ENCODE results near the gene THRA.

Gene THRA, protein sequence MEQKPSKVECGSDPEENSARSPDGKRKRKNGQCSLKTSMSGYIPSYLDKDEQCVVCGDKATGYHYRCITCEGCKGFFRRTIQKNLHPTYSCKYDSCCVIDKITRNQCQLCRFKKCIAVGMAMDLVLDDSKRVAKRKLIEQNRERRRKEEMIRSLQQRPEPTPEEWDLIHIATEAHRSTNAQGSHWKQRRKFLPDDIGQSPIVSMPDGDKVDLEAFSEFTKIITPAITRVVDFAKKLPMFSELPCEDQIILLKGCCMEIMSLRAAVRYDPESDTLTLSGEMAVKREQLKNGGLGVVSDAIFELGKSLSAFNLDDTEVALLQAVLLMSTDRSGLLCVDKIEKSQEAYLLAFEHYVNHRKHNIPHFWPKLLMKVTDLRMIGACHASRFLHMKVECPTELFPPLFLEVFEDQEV

GRCh38 chr17:40062329-40063186 lies at the start of gene THRA:
TSS of gene THRA (plus strand) at chr17:40062965. CDS start at chr17:40074489, 11,524 bp downstream.
- DNase-seq, result peak; percentile 55

DNA sequence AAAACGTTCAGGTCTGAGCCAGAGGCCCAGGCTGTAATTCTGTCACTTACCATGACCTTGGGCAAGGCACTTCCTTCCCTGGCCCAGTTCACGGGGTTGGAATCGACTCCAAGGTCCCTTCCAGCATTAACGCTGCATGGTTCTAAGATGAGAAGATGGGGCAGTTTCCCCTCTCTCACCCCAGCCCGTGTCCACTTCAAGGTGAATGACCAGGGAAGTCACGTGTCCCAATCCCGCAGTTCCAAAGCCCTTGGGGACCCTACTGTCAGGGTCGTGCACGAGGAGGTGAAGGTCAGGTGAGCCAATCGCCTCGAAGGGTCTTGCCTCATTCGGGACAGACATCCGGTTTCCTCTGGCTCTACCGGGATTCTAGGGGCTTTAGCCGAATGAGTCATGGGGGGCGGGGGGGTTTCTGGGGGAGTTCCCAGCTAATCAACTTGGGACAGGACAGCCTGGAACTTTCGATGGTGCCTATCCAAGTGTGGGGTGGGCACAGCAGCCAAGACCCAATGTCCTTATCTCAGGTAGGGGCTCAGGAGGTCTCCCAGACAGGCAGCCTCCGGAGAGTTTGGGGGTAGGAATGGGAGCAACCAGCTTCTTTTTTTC lies 48.3 kb upstream of the THRA start:
- DNase-seq, result no peak

DNA sequence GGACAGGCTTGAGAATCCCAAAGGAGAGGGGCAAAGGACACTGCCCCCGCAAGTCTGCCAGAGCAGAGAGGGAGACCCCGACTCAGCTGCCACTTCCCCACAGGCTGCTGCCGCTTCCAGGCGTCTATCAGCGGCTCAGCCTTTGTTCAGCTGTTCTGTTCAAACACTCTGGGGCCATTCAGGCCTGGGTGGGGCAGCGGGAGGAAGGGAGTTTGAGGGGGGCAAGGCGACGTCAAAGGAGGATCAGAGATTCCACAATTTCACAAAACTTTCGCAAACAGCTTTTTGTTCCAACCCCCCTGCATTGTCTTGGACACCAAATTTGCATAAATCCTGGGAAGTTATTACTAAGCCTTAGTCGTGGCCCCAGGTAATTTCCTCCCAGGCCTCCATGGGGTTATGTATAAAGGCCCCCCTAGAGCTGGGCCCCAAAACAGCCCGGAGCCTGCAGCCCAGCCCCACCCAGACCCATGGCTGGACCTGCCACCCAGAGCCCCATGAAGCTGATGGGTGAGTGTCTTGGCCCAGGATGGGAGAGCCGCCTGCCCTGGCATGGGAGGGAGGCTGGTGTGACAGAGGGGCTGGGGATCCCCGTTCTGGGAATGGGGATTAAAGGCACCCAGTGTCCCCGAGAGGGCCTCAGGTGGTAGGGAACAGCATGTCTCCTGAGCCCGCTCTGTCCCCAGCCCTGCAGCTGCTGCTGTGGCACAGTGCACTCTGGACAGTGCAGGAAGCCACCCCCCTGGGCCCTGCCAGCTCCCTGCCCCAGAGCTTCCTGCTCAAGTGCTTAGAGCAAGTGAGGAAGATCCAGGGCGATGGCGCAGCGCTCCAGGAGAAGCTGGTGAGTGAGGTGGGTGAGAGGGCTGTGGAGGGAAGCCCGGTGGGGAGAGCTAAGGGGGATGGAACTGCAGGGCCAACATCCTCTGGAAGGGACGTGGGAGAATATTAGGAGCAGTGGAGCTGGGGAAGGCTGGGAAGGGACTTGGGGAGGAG lies 47.5 kb upstream of the THRA start, which contains the start of gene CSF3:
Gene CSF3, plus strand, starts transcription at position 436 of the 993 bp plus-strand sequence. Its CDS starts 35 bp downstream, at position 471.
- peak; percentile 23 for DNase-seq

DNA sequence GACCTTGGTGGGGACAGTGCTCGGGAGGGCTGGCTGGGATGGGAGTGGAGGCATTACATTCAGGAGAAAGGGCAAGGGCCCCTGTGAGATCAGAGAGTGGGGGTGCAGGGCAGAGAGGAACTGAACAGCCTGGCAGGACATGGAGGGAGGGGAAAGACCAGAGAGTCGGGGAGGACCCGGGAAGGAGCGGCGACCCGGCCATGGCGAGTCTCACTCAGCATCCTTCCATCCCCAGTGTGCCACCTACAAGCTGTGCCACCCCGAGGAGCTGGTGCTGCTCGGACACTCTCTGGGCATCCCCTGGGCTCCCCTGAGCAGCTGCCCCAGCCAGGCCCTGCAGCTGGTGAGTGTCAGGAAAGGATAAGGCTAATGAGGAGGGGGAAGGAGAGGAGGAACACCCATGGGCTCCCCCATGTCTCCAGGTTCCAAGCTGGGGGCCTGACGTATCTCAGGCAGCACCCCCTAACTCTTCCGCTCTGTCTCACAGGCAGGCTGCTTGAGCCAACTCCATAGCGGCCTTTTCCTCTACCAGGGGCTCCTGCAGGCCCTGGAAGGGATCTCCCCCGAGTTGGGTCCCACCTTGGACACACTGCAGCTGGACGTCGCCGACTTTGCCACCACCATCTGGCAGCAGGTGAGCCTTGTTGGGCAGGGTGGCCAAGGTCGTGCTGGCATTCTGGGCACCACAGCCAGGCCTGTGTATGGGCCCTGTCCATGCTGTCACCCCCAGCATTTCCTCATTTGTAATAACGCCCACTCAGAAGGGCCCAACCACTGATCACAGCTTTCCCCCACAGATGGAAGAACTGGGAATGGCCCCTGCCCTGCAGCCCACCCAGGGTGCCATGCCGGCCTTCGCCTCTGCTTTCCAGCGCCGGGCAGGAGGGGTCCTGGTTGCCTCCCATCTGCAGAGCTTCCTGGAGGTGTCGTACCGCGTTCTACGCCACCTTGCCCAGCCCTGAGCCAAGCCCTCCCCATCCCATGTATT lies 46.5 kb upstream of the THRA start:
- DNase-seq, result no peak

GRCh38 chr17:40017422-40018080 lies 45.2 kb upstream of the THRA start:
- no peak for DNase-seq

DNA sequence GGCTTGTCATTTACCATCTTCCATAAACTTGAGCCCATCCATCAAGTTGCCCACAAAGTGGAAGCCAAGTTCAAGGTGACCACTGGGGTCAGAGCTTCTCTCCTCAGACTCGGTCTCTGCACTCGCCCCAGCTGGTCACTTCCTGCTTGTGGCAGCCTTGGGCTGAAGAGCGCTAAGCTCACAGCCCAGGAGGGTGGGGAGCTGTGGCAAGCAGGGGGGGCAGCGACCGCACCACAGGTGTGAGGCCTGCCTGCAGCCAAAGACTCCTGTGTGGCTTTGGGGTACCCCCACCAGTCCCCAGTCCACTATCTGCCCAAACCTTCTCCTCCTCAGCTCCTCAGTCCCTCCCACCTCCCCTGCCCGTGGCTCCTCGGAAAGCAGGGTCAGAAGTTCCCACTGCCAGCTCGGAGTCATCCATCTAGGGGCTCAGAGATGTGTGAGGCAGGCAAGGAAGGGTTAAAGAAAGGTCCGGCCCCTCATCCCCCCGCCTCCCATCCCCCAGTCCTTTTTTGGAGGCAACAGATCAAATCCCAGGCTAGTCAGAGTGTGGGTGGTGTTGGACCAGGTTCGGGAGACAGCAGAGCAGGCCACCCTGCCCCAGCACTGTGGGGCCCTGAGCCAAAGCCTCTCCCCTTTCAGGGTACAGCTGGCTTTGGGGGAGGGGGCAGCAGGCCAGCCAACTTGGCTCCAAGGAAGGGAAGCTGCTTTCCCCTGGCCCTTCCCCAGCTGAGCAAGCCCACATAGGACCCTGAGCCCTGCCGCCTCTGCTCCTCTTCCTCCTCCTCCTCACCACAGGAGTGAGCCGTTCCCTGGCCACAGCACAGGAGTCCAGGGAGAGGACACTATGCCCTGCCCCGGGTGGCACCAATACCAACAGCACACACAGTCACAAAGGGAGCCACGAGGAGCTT lies 44.3 kb upstream of the THRA start:
- DNase-seq, result no peak

- DNase-seq, result no peak
Observed at GRCh38 chr17:40019140-40019991, 43.4 kb upstream of the THRA start.

GRCh38 chr17:40020146-40020545 lies 42.6 kb upstream of the THRA start:
- DNase-seq, result no peak

- no peak for DNase-seq
Observed at GRCh38 chr17:40021451-40021971, 41.3 kb upstream of the THRA start.

DNA sequence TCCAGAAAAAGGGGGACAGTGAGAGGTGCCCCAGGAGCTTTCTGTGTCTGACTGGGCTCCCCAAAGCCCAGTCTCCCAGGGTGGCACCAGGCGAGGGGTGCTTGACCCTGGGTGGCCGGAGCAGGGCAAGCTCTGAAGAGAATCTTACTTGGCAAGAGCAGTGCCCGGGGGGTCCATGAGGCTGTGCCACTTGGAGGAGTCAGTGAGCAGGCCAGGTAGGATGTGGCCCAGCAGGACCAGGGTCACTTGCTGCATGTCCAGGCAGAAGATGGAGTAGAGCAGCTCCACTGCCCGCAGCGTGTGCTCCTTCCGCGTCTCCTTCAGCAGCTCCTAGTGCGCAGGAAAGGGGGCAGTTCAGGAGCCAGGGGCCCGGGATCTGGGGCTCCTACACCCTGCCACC lies 40.3 kb upstream of the THRA start:
- DNase-seq, result no peak

- DNase-seq, result no peak
Observed at GRCh38 chr17:40022961-40023541, 39.7 kb upstream of the THRA start.

- no peak for DNase-seq
Observed at GRCh38 chr17:40023590-40024292, 39.0 kb upstream of the THRA start.

- no peak for DNase-seq
Observed at GRCh38 chr17:40024901-40025300, 37.9 kb upstream of the THRA start.

- DNase-seq, result no peak
Observed at GRCh38 chr17:40025559-40025958, 37.2 kb upstream of the THRA start.

DNA sequence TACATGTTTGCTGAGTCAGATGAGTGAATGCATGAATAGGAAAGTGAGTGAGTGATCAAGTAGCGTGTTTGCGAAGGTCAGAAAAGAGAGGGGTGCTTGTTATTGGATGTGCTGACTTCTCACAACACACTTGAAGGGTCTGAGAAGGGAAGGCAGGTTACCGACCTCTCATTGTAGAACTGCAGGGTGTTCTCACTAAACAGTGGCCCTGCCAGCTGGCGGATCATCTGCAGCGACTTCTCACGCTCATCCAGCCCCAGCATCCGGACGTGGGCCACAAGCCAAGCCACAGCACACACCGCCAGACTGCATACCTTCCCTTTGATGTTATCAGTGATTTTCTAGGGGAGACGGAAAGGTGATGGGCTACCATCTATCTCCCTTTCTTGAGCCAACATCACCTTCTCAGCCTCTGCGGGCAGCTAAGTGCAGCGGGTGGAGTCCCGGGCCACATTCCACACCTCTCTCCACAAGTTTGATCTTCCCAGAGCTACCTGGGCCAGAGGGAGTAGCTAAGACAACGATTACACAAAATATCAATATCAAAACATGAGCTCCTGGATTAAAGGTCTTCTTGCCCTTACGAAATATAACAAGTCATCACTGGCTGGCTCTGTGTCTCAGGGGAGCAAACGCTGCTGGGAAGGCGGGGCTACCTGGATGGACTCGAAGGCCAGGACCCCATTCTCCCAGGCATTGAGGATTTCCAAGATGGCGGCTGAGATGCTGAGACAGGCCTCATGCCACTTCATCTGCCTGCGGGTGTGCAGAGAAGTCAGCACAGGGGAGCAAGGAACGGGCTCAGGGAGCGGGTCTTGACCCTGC lies 36.6 kb upstream of the THRA start:
- no peak for DNase-seq

Data from NCI-H345 (cell line).